SK-N-SH treated with all-trans-retinoic acid at 6 μM for 48 hours (cell line): Measurements from ENCODE around the gene TMOD2.
"Not testable (repeated sequence)": the region's sequence is repeated elsewhere in the genome, so short reads cannot be mapped to it uniquely, and the experiment has no call there.

ENCODE experiments used
- ATAC-seq: fragments of 200-7000 bp; cut with Tn5 transposase; 3 replicates; pipeline ENCODE4 v1.9.1; 2020; ENCODE audit warnings: mild to moderate bottlenecking, moderate library complexity
- CREB5 ChIP-seq: fragments of 250-450 bp; sonication (Bioruptor Pico); IDR thresholded peaks from 2 replicates; pipeline ENCODE4 v1.5.1; 2020; ENCODE audit warnings: low read depth, mild to moderate bottlenecking, moderate library complexity
- CSDC2 ChIP-seq: fragments of 250-450 bp; sonication (Bioruptor Pico); IDR thresholded peaks from 2 replicates; pipeline ENCODE4 v1.5.0; 2020; ENCODE audit warnings: mild to moderate bottlenecking, moderate library complexity
- CSRNP3 ChIP-seq: fragments of 250-450 bp; sonication (Bioruptor Pico); IDR thresholded peaks from 2 replicates; pipeline ENCODE4 v1.5.1; 2021; ENCODE audit warnings: mild to moderate bottlenecking, moderate library complexity
- ESRRG ChIP-seq: fragments of 250-450 bp; sonication (Bioruptor Pico); IDR thresholded peaks from 2 replicates; pipeline ENCODE4 v1.6.1; 2021; ENCODE audit warnings: mild to moderate bottlenecking
- GLIS3 ChIP-seq: fragments of 250-450 bp; sonication (Bioruptor Pico); IDR thresholded peaks from 2 replicates; pipeline ENCODE4 v1.5.0; 2020; ENCODE audit warnings: mild to moderate bottlenecking, moderate library complexity
- ISL1 ChIP-seq: fragments of 250-450 bp; sonication (Bioruptor Pico); IDR thresholded peaks from 2 replicates; pipeline ENCODE4 v2.1.2; 2022; ENCODE audit warnings: mild to moderate bottlenecking, moderate library complexity
- PATZ1 ChIP-seq: fragments of 250-450 bp; sonication (Bioruptor Pico); IDR thresholded peaks from 2 replicates; pipeline ENCODE4 v1.8.0; 2020; ENCODE audit warnings: mild to moderate bottlenecking, moderate library complexity, borderline replicate concordance
- PPARA ChIP-seq: fragments of 250-450 bp; sonication (Bioruptor Pico); IDR thresholded peaks from 2 replicates; pipeline ENCODE4 v1.5.0; 2020; ENCODE audit warnings: mild to moderate bottlenecking, borderline replicate concordance
- SNAI2 ChIP-seq: fragments of 250-450 bp; sonication (Bioruptor Pico); IDR thresholded peaks from 2 replicates; pipeline ENCODE4 v1.5.0; 2020; ENCODE audit warnings: mild to moderate bottlenecking, moderate library complexity
- TCF4 ChIP-seq: fragments of 250-450 bp; sonication (Bioruptor Pico); IDR thresholded peaks from 2 replicates; pipeline ENCODE4 v1.8.0; 2021; ENCODE audit warnings: mild to moderate bottlenecking, moderate library complexity, borderline replicate concordance
- ZC3H10 ChIP-seq: fragments of 250-450 bp; sonication (Bioruptor Pico); IDR thresholded peaks from 2 replicates; pipeline ENCODE4 v1.5.1; 2021; ENCODE audit warnings: mild to moderate bottlenecking, moderate library complexity
- ZFP3 ChIP-seq: fragments of 250-450 bp; sonication (Bioruptor Pico); IDR thresholded peaks from 2 replicates; pipeline ENCODE4 v1.5.0; 2020; ENCODE audit warnings: mild to moderate bottlenecking, moderate library complexity
- ZFP30 ChIP-seq: fragments of 450-650 bp; formaldehyde crosslinking; IDR thresholded peaks from 2 replicates; pipeline ENCODE4 v1.5.0; 2022; ENCODE audit warnings: mild to moderate bottlenecking, moderate library complexity
- ZNF565 ChIP-seq: fragments of 450-650 bp; formaldehyde crosslinking; conservative IDR thresholded peaks from 2 replicates; pipeline ENCODE4 v1.5.0; 2020; ENCODE audit warnings: low read depth, mild to moderate bottlenecking, moderate library complexity
- ZNF8 ChIP-seq: fragments of 450-650 bp; formaldehyde crosslinking; IDR thresholded peaks from 2 replicates; pipeline ENCODE4 v1.5.0; 2020; ENCODE audit warnings: mild to moderate bottlenecking, moderate library complexity
- TF ChIP-seq, protein P1 (sequence below): fragments of 250-450 bp; sonication (Bioruptor Pico); IDR thresholded peaks from 2 replicates; pipeline ENCODE4 v1.5.0; 2020; ENCODE audit warnings: mild to moderate bottlenecking, moderate library complexity
- TF ChIP-seq, protein P2 (sequence below): fragments of 250-450 bp; sonication (Bioruptor Pico); IDR thresholded peaks from 2 replicates; pipeline ENCODE4 v1.8.0; 2021; ENCODE audit warnings: low read depth, mild to moderate bottlenecking, moderate library complexity, borderline replicate concordance

The TMOD2 gene

DNA sequence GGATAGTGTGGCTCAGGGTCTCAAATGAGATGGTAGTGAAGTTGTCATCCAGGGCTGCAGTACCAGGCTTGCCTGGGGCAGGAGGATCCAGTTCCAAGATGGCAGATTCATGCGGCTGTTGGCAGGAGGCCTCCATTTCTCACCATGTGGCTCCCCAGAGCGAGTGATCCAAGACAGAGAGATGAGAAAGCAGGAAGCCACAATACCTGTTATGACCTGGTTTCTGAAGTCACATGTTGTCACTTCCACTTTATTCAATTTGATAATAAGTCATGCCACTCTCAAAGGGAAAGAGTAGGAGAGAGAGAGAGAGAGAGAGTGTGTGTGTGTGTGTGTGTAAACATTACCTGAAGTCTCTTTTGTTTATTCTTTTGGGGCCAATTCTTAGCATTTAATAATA is 30.1 kb downstream of the TMOD2 start:
- TF ChIP-seq TCF4: no peak
- no peak for TF ChIP-seq ZNF8
- TF ChIP-seq, protein P1, sequence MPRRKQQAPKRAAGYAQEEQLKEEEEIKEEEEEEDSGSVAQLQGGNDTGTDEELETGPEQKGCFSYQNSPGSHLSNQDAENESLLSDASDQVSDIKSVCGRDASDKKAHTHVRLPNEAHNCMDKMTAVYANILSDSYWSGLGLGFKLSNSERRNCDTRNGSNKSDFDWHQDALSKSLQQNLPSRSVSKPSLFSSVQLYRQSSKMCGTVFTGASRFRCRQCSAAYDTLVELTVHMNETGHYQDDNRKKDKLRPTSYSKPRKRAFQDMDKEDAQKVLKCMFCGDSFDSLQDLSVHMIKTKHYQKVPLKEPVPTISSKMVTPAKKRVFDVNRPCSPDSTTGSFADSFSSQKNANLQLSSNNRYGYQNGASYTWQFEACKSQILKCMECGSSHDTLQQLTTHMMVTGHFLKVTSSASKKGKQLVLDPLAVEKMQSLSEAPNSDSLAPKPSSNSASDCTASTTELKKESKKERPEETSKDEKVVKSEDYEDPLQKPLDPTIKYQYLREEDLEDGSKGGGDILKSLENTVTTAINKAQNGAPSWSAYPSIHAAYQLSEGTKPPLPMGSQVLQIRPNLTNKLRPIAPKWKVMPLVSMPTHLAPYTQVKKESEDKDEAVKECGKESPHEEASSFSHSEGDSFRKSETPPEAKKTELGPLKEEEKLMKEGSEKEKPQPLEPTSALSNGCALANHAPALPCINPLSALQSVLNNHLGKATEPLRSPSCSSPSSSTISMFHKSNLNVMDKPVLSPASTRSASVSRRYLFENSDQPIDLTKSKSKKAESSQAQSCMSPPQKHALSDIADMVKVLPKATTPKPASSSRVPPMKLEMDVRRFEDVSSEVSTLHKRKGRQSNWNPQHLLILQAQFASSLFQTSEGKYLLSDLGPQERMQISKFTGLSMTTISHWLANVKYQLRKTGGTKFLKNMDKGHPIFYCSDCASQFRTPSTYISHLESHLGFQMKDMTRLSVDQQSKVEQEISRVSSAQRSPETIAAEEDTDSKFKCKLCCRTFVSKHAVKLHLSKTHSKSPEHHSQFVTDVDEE (CRISPR knock-in tag): no peak
- TF ChIP-seq GLIS3 (CRISPR knock-in tag): no peak
- no peak for TF ChIP-seq PPARA
- TF ChIP-seq ISL1 (CRISPR knock-in tag): no peak
- TF ChIP-seq ZC3H10 (CRISPR knock-in tag): no peak
- no peak for TF ChIP-seq CSDC2 (CRISPR knock-in tag)
- TF ChIP-seq PATZ1: no peak
- TF ChIP-seq ESRRG (CRISPR knock-in tag): no peak
- no peak for TF ChIP-seq ZNF565
- no peak for TF ChIP-seq SNAI2 (CRISPR knock-in tag)
- TF ChIP-seq CREB5: no peak
- no peak for TF ChIP-seq ZFP3 (CRISPR knock-in tag)
- TF ChIP-seq ZFP30: no peak
- TF ChIP-seq, protein P2, sequence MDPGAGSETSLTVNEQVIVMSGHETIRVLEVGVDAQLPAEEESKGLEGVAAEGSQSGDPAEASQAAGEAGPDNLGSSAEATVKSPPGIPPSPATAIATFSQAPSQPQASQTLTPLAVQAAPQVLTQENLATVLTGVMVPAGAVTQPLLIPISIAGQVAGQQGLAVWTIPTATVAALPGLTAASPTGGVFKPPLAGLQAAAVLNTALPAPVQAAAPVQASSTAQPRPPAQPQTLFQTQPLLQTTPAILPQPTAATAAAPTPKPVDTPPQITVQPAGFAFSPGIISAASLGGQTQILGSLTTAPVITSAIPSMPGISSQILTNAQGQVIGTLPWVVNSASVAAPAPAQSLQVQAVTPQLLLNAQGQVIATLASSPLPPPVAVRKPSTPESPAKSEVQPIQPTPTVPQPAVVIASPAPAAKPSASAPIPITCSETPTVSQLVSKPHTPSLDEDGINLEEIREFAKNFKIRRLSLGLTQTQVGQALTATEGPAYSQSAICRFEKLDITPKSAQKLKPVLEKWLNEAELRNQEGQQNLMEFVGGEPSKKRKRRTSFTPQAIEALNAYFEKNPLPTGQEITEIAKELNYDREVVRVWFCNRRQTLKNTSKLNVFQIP (CRISPR knock-in tag): no peak
- ATAC-seq: no peak

GRCh38 chr15:51782357-51782896 is 31.0 kb downstream of the TMOD2 start:
- no peak for TF ChIP-seq ESRRG (CRISPR knock-in tag)
- no peak for TF ChIP-seq ZFP30
- no peak for TF ChIP-seq ISL1 (CRISPR knock-in tag)
- no peak for TF ChIP-seq ZNF8
- no peak for TF ChIP-seq PATZ1
- TF ChIP-seq ZNF565: no peak
- no peak for ATAC-seq

GRCh38 chr15:51783967-51784366 is 32.6 kb downstream of the TMOD2 start:
- ATAC-seq: no peak
- no peak for TF ChIP-seq CSRNP3 (CRISPR knock-in tag)
- no peak for TF ChIP-seq PATZ1
- TF ChIP-seq, protein P2 (CRISPR knock-in tag): no peak
- TF ChIP-seq GLIS3 (CRISPR knock-in tag): no peak

DNA sequence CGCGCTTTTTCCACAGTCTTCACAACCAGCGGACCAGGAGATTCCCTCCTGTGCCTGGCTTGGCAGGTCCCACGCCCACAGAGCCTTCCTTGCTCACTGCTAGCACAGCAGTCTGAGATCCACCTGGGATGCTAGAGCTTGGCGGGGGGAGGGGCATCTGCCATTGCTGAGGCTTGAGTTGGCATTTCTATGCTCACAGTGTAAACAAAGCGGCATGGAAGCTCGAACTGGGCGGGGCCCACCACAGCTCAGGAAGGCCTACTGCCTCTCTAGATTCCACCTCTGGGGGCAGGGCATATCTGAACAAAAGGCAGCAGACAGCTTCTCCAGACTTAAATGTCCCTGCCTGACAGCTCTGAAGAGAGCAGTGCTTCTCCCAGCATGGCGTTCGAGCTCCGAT is 35.7 kb downstream of the TMOD2 start:
- ATAC-seq: not testable (repeated sequence)

- not testable (repeated sequence) for ATAC-seq
Observed at GRCh38 chr15:51792474-51792873, 41.1 kb downstream of the TMOD2 start.
